Choroid plexus epithelial cell (primary cell): Measurements from ENCODE around the gene GPR39.

Source experiments
- DNase-seq: peaks from one replicate; pipeline ENCODE4 v3.0.0-alpha.2; 2010; ENCODE audit warnings: low read depth
- H3K4me3 ChIP-seq: 2 replicates; pipeline ENCODE4 v1.5.1; 2011; ENCODE audit warnings: low read depth, mild to moderate bottlenecking, control low read depth, low read length, moderate library complexity
- TF ChIP-seq, protein P1 (sequence below): conservative IDR thresholded peaks from 2 replicates; pipeline ENCODE4 v1.5.1; 2011; ENCODE audit warnings: low read depth, mild to moderate bottlenecking, control low read depth, inconsistent platforms, low read length, moderate library complexity

The GPR39 gene

DNA sequence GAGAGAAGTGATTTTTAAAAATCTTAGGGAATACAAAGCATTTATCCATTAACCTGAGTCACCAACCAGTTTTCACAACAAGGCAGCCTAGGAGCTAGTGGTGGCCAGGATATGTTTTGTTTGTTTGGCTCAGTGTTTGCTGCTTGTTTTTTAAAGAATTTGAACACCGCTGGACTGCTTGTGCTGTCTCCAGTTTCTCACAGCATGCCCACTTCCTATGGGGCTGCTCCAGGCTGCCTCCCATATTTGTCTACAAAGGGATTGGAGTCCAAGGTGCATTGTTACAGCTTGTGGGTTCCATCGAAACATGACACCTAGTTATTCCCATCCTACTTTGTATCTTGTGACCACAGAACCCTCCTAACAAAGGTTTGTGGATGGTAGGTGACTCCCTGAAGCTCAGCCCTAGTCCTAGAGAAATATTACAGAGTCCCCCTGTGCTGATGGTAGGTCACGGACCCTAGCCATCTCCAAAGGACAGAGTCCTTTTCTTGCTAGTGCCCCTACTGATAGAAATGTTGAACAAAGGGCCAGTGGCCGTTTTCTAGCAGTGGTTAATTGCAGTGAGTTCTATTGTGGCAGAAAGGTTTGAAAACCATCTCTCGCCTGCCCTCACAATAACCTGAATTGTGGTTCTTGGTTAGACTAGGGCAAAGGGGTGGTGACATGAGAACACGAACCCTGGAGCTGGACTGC is 23.2 kb downstream of the GPR39 start:
- TF ChIP-seq, protein P1, sequence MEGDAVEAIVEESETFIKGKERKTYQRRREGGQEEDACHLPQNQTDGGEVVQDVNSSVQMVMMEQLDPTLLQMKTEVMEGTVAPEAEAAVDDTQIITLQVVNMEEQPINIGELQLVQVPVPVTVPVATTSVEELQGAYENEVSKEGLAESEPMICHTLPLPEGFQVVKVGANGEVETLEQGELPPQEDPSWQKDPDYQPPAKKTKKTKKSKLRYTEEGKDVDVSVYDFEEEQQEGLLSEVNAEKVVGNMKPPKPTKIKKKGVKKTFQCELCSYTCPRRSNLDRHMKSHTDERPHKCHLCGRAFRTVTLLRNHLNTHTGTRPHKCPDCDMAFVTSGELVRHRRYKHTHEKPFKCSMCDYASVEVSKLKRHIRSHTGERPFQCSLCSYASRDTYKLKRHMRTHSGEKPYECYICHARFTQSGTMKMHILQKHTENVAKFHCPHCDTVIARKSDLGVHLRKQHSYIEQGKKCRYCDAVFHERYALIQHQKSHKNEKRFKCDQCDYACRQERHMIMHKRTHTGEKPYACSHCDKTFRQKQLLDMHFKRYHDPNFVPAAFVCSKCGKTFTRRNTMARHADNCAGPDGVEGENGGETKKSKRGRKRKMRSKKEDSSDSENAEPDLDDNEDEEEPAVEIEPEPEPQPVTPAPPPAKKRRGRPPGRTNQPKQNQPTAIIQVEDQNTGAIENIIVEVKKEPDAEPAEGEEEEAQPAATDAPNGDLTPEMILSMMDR, result peak; percentile 9
- peak; percentile 71 for DNase-seq
- H3K4me3 ChIP-seq, result no peak overlapping the region

DNA sequence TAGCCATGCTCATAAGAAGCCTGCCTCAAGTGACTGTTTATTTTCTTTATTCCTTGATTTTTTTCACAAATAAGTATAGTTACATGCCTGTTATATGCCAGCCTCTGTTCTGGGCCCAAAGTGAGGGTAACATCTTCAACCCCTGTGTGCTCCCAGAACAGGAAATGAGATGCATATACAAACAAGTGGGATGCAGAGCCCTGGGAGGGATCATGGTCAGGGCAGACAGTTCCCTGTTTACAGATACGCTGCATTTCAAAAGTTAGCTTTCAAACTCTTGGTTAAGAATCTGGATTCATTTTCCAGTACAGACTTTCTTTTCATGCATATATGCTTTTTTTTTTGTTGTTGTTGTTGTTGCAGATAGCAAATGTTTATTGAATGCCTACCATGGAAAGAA is 24.4 kb downstream of the GPR39 start:
- TF ChIP-seq, protein P1, result no peak
- DNase-seq, result no peak
- no peak overlapping the region for H3K4me3 ChIP-seq

DNA sequence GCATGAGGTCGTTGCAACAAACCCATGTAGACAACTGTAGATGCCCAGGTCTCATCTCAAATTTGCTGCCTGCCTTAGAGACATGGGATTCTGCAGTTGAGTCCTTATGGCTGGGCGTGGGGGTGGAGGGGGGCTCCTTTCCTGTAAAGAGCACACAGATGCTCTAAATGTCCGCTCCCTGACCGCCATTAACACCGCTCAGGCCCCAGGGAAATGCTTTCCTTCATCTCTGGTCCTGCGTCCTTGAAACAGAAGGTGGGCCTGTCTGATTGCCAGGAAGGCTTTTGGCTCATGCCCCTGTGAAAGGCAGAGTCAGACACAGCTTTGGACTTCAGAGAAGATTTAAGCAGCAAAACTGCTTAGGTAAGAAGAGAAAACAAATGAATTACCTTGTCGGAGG is 25.7 kb downstream of the GPR39 start:
- H3K4me3 ChIP-seq, result no peak overlapping the region
- TF ChIP-seq, protein P1, result no peak
- no peak for DNase-seq

DNA sequence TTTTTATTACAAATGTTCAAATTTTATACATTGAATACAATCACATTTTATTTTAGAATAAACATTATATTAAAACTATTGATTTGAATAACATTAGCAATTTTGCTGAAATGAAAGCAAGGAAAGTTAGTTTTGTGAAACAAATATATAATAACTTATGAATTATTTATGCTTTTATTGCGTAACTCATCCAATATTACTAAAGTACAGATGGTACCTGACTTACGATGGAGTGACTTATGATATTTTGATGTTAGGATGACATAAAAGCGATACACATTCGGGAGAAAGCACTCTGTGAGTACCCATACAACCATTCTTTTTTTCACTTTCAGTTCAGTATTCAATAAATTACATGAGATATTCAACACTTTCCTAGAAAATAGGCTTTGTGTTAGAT is 26.5 kb downstream of the GPR39 start:
- DNase-seq, result no peak
- TF ChIP-seq, protein P1, result no peak
- no peak overlapping the region for H3K4me3 ChIP-seq

DNA sequence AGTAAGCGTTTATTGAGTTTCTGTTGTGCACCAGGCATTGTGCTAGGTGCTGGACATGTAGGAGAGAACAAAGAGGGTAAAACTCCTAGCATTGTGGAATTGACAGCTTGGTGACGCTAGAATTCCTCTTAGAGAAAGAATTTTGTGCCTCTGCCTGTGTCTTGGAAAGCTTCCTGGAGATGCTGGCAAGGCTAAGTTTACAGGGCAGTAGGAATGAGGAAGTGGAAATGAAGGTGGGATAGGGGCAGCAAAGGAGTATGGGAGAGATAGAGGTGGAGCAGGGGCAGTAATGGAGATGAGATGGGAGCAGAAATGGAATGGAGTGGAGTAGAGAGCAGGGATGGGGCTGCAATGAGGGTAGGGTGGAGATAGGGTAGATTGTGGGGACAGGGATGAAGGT is 29.8 kb downstream of the GPR39 start:
- TF ChIP-seq, protein P1, result no peak
- H3K4me3 ChIP-seq, result no peak overlapping the region
- DNase-seq, result no peak

DNA sequence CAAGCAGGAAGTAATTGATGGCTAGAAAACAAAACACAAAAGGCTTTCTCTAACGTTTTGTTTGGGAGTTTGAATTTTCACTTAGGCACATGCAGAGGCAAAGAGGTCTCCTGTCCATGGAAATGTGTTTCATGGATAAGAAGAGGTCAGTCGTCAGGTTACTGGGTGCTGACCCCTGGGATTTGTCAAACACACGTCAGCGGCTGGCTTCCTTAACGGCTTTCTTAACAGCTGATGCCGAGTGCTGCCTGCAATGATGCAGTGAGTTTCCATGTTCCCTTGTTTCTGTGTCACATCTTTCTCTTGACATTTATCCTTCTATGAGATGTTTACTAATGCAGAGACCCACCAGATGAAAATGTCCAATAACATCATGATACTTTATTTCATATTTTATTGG is 31.7 kb downstream of the GPR39 start:
- peak overlapping the region; percentile 38 for H3K4me3 ChIP-seq
- TF ChIP-seq, protein P1, result no peak
- no peak for DNase-seq

DNA sequence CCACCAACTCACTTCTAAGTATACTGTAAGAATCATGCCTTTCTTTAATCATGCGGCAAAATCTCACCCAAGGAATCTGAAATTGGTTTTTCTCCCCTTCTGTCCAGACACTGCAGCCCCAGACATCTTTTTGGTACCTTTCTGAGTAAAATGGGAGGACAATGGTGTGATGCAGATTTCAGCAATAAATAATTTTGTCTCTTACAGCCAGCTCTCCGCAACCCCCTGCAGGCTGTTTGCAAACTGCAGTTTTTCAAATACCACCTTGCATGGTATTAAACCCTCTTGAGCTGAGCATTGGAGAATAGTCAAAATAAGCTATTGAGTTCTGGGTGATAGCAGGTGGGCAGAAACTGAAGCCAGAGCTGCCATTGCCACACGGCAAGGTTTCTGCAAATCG is 32.2 kb downstream of the GPR39 start:
- TF ChIP-seq, protein P1, result peak; percentile 94
- peak; percentile 78 for DNase-seq
- no peak overlapping the region for H3K4me3 ChIP-seq
